GM21717 (cell line): ENCODE data around the gene LEMD1.

Experiments used
- ATAC-seq: cut with Tn5 transposase; IDR thresholded peaks from one replicate; pipeline ENCODE4 v1.9.1; 2021; ENCODE audit warnings: mild to moderate bottlenecking, moderate library complexity; ENCODE audit not compliant: unreplicated experiment

Gene LEMD1

GRCh38 chr1:205421798-205422197, at the start of gene LEMD1:
TSS of gene LEMD1 (minus strand) at chr1:205422056. CDS start at chr1:205420536, 1,520 bp downstream.
- ATAC-seq: no peak

GRCh38 chr1:205470131-205470530, 48.3 kb upstream of the LEMD1 start:
- ATAC-seq: no peak

- no peak for ATAC-seq
Observed at GRCh38 chr1:205466595-205467220, 44.9 kb upstream of the LEMD1 start.

GRCh38 chr1:205465392-205465791, 43.5 kb upstream of the LEMD1 start:
- no peak for ATAC-seq

- ATAC-seq: no peak
Observed at GRCh38 chr1:205458777-205459566, 37.1 kb upstream of the LEMD1 start.

GRCh38 chr1:205456868-205457745, 35.3 kb upstream of the LEMD1 start:
- ATAC-seq: no peak

GRCh38 chr1:205456383-205456867, 34.6 kb upstream of the LEMD1 start:
- ATAC-seq: no peak

- no peak for ATAC-seq
Observed at GRCh38 chr1:205455581-205456382, 33.9 kb upstream of the LEMD1 start, which contains the start of gene BLACAT1. TSS of gene BLACAT1 (minus strand) at chr1:205456045.

- ATAC-seq: no peak
Observed at GRCh38 chr1:205454903-205455335, 33.1 kb upstream of the LEMD1 start.

GRCh38 chr1:205453466-205453865, 31.6 kb upstream of the LEMD1 start:
- no peak for ATAC-seq

- no peak for ATAC-seq
Observed at GRCh38 chr1:205452933-205453332, 31.1 kb upstream of the LEMD1 start.

- ATAC-seq: no peak
Observed at GRCh38 chr1:205452364-205452763, 30.5 kb upstream of the LEMD1 start.

GRCh38 chr1:205451759-205452164, 29.9 kb upstream of the LEMD1 start:
- no peak for ATAC-seq

GRCh38 chr1:205451202-205451601, 29.3 kb upstream of the LEMD1 start:
- no peak for ATAC-seq

GRCh38 chr1:205450448-205450847, 28.6 kb upstream of the LEMD1 start:
- ATAC-seq: no peak

- ATAC-seq: no peak
Observed at GRCh38 chr1:205449750-205450443, 28.0 kb upstream of the LEMD1 start.

GRCh38 chr1:205449254-205449749, 27.4 kb upstream of the LEMD1 start:
- ATAC-seq: no peak

- no peak for ATAC-seq
Observed at GRCh38 chr1:205448540-205449253, 26.8 kb upstream of the LEMD1 start.
